T47D (cell line): ENCODE data around the gene CALML6.

Source experiments
- DNase-seq, 2 experiments: peaks; one replicate each; pipeline versions ENCODE4 v3.0.0 to v3.0.0-alpha.2; 2011 to 2012; ENCODE audit warnings: low read depth in 1 of 2, low spot score in 1 of 2
- JUND ChIP-seq: IDR thresholded peaks from 2 replicates; pipeline ENCODE4 v1.6.1; 2012; ENCODE audit warnings: low read depth
- in situ Hi-C: cut with HindIII; loops from 2 replicates; pipeline ENCODE4 v1.10.0; 2016; ENCODE audit warnings: low sequenced_read_pairs, low pct_unique_long_range_greater_than_20kb

CALML6 gene

GRCh38 chr1:1954831-1955441 is 39.9 kb downstream of the CALML6 start:
- in situ Hi-C loops = no loop called here
- no peak for TF ChIP-seq JUND
- peak in 1 of 2 experiments; percentile 37 for DNase-seq

- DNase-seq = no peak
- in situ Hi-C loops = no loop called here
- TF ChIP-seq JUND = no peak
Observed at GRCh38 chr1:1955621-1956094, 40.6 kb downstream of the CALML6 start.

DNA sequence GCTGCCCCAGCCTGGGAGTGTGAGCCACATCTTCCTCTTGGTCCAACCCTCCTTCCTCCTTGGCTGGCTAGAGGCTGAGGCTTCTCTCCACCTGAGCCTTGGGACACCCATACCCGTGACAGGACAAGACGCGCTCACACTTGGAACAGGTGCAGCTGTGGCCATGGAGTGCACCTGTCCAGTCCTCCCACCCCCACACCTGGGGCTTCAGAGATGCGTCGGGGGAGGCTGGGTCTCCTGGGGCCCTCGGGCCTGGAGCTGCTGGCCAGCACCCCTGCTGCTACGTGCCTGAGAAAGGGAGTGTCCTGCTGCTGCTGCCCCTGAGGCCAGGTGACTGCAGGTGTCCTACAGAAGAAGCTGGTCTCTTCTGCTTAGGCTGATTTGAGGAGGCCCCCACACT is 41.0 kb downstream of the CALML6 start:
- no peak for DNase-seq
- TF ChIP-seq JUND = no peak
- in situ Hi-C loops = no loop called here

DNA sequence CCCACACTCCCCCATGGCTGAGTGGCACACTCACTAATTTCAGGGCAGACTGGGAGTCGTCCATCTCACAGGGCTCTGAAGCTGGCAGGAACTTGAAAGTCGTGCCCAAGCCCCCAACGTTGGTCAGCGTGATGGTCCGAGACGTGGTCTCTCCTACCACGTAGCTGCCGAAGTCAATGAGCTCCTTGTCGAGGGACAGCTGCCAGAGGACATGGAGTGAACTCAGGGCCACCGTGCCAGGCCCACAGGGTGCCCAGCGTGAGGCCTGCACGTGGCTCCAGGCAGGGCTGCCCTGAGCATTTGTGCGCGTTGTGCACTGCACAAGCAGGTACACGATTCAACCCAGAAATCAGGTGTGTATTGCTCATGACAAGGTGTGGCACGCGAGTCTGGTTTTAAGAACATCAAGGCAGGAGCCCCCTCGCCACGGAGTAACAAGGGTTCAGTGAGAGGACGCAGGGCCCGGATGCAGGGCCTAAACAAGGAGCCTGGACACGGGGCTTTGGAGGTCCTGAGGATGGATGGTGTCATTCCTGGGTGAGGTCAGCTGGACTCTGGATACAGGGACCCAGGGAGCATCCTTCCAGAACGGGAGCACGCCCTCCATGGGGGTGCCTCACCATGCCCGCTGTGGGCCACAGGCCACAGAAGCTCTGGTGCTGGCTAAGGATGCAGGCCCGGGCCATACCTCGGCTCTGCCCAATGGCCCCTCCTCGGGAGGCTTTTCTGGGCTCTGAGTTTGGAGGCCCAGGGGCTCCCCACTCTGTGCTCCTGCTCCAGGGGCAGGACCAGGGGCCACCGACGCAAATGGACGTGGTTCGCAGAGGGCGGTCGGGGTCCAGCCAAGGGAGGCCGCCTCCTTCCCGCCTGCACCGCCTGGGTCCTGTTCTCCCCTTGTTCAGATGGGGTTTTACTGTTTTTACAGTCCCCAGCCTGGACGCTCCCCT is 41.8 kb downstream of the CALML6 start:
- no peak for TF ChIP-seq JUND
- in situ Hi-C loops = no loop called here
- no peak for DNase-seq

- in situ Hi-C loops = no loop called here
- no peak for TF ChIP-seq JUND
- no peak for DNase-seq
Observed at GRCh38 chr1:1957533-1957961, 42.5 kb downstream of the CALML6 start.

DNA sequence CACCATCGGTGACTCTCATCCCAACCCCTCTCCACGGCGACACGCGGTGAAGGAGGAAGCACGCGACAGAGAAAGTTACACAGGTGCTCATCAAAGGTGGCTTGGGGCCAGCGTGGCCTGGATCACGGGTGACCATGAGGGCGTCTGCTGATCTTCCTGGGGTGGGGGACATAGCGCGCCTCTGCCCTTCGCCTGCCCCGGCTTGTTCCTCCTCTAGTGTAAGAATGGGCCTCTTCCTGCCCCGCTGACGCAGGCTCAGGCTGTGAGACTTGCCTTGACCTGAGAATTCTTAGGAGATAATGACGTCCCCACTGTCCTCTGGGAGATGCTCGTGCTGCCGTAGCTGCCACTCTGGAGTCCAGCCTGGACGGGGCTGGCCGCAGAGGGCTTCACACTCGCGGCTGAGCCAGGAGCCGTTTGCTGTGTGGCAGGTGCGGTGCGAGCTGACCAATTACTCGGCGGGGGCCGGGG is 43.0 kb downstream of the CALML6 start:
- no peak for TF ChIP-seq JUND
- DNase-seq = no peak
- in situ Hi-C loops = no loop called here

- DNase-seq = no peak
- in situ Hi-C loops = no loop called here
- TF ChIP-seq JUND = no peak
Observed at GRCh38 chr1:1959459-1959839, 44.4 kb downstream of the CALML6 start.

DNA sequence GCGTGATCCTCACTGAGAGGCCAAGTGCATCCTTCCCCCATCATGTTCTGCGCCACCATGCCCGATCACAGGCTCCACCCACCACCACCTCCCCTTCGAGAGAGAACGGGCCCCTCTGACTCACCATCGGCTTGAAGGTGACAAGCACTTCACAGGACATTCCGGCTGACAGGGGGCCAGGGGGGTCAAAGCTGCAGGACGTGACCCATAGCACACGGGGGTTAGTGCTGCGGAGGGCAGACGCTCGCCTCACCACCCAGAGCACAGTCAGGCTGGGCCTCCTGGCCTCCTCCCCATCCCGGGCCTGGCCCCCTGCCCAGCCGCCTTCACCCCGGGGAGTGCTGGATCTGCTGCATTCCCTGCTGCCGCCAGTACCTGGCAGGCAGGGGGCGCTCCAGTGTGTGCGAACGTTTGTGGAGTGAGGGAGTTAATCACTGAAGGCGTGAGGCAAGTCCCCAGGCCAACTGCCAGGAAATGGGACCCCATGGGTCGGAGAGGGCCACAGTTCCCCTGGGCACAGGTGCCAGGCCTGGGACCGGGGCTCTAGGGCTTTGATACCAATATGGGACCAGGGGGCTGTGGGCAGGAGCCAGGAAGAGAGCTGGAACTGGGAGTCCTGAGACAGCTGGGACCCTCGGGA is 44.9 kb downstream of the CALML6 start:
- in situ Hi-C loops = no loop called here
- TF ChIP-seq JUND = no peak
- peak; percentile 86 to 88 for DNase-seq

- in situ Hi-C loops = no loop called here
- TF ChIP-seq JUND = no peak
- DNase-seq = no peak
Observed at GRCh38 chr1:1960480-1961196, 45.6 kb downstream of the CALML6 start.

- TF ChIP-seq JUND = no peak
- in situ Hi-C loops = no loop called here
- DNase-seq = no peak
Observed at GRCh38 chr1:1962752-1963151, 47.7 kb downstream of the CALML6 start.

GRCh38 chr1:1963570-1963969 is 48.5 kb downstream of the CALML6 start:
- in situ Hi-C loops = no loop called here
- no peak for DNase-seq
- no peak for TF ChIP-seq JUND

GRCh38 chr1:1964811-1965210 is 49.8 kb downstream of the CALML6 start:
- in situ Hi-C loops = no loop called here
- no peak for TF ChIP-seq JUND
- DNase-seq = no peak
